ENCODE measurements around the gene P2RY11.
A peak's percentile ranks its signal among the peaks of the same experiment; 100 is the strongest.

The P2RY11 gene

GRCh38 chr19:10112895-10113591 lies 1.6 kb downstream of the P2RY11 start:
- DNase-seq (ENCODE audit: low read depth in 2 of 2), result peak; percentile 44 to 48

- DNase-seq (ENCODE audit: low read depth in 2 of 2), result no peak
Measured at GRCh38 chr19:10113592-10113963, 2.1 kb downstream of the P2RY11 start.

- no peak for DNase-seq (ENCODE audit: low read depth in 2 of 2)
Measured at GRCh38 chr19:10113964-10114650, 2.6 kb downstream of the P2RY11 start.

- DNase-seq (ENCODE audit: low read depth in 2 of 2), result no peak
Measured at GRCh38 chr19:10114651-10115391, 3.3 kb downstream of the P2RY11 start.

GRCh38 chr19:10115392-10116084 lies 4.0 kb downstream of the P2RY11 start:
- DNase-seq (ENCODE audit: low read depth in 2 of 2), result no peak

GRCh38 chr19:10116085-10116865 lies 4.8 kb downstream of the P2RY11 start:
- no peak for DNase-seq (ENCODE audit: low read depth in 2 of 2)

GRCh38 chr19:10116866-10117616 lies 5.5 kb downstream of the P2RY11 start:
- no peak for DNase-seq (ENCODE audit: low read depth in 2 of 2)

GRCh38 chr19:10118960-10119359 lies 7.5 kb downstream of the P2RY11 start:
- no peak for DNase-seq (ENCODE audit: low read depth in 2 of 2)

GRCh38 chr19:10120538-10121189 lies 9.2 kb downstream of the P2RY11 start:
- no peak for DNase-seq (ENCODE audit: low read depth in 2 of 2)

- DNase-seq (ENCODE audit: low read depth in 2 of 2), result no peak
Measured at GRCh38 chr19:10122045-10122444, 10.6 kb downstream of the P2RY11 start.

GRCh38 chr19:10124429-10124828 lies 12.9 kb downstream of the P2RY11 start:
- no peak for DNase-seq (ENCODE audit: low read depth in 2 of 2)

- DNase-seq (ENCODE audit: low read depth in 2 of 2), result no peak
Measured at GRCh38 chr19:10126213-10126639, 14.7 kb downstream of the P2RY11 start.

- no peak for DNase-seq (ENCODE audit: low read depth in 2 of 2)
Measured at GRCh38 chr19:10132905-10133304, 21.4 kb downstream of the P2RY11 start.

GRCh38 chr19:10133596-10133995 lies 22.1 kb downstream of the P2RY11 start:
- DNase-seq (ENCODE audit: low read depth in 2 of 2), result no peak

GRCh38 chr19:10134040-10134439 lies 22.5 kb downstream of the P2RY11 start:
- DNase-seq (ENCODE audit: low read depth in 2 of 2), result no peak

- no peak for DNase-seq (ENCODE audit: low read depth in 2 of 2)
Measured at GRCh38 chr19:10135551-10136334, 24.2 kb downstream of the P2RY11 start.

- no peak for DNase-seq (ENCODE audit: low read depth in 2 of 2)
Measured at GRCh38 chr19:10136936-10137335, 25.4 kb downstream of the P2RY11 start.

GRCh38 chr19:10137751-10138682 lies 26.5 kb downstream of the P2RY11 start:
- DNase-seq (ENCODE audit: low read depth in 2 of 2), result no peak

Data from stimulated activated CD8-positive, alpha-beta memory T cell treated with anti-CD3 and anti-CD28 coated beads, Interleukin-2, amount 100 ng/mL, for 1 hour (primary cell).